GM23338 (cell line): Measurements from ENCODE around the gene CMBL. TPM values are rescaled to one million over a fixed set of nuclear protein-coding genes. Genes with fewer than 3 reads are reported as not detected.

Experiments used
- ATAC-seq: fragments of 200-7000 bp; cut with Tn5 transposase; 3 replicates; pipeline ENCODE4 v1.9.1; 2020
- DNase-seq: peaks from one replicate; pipeline ENCODE4 v3.0.0-alpha.2; 2015; ENCODE audit warnings: low spot score
- H2AFZ ChIP-seq: fragments of 200-600 bp; sonication (generic); 2 replicates; pipeline ENCODE4 v1.8.0; 2016; ENCODE audit warnings: antibody characterized with exemption, mild to moderate bottlenecking, moderate library complexity
- H3F3A ChIP-seq: fragments of 200-600 bp; sonication (generic); replicated peaks from 2 replicates; pipeline ENCODE4 v1.8.0; 2017; ENCODE audit warnings: antibody characterized with exemption, mixed run types, low read depth
- H3K27ac ChIP-seq: fragments of 200-600 bp; sonication (generic); 2 replicates; pipeline ENCODE4 v1.6.1; 2016; ENCODE audit warnings: low read depth
- H3K27me3 ChIP-seq: fragments of 200-600 bp; sonication (generic); 2 replicates; pipeline ENCODE4 v1.8.0; 2016; ENCODE audit warnings: mild to moderate bottlenecking, mixed run types, moderate library complexity; ENCODE audit not compliant: insufficient read depth
- H3K36me3 ChIP-seq: fragments of 200-600 bp; sonication (generic); 2 replicates; pipeline ENCODE4 v1.8.0; 2016; ENCODE audit warnings: mild to moderate bottlenecking; ENCODE audit not compliant: insufficient read depth
- H3K4me1 ChIP-seq: fragments of 200-600 bp; sonication (generic); 2 replicates; pipeline ENCODE4 v1.8.0; 2016; ENCODE audit warnings: mild to moderate bottlenecking, moderate library complexity; ENCODE audit not compliant: insufficient read depth
- H3K4me2 ChIP-seq: fragments of 200-600 bp; sonication (generic); 2 replicates; pipeline ENCODE4 v1.7.1; 2017; ENCODE audit warnings: mixed run types
- H3K4me3 ChIP-seq: fragments of 200-600 bp; sonication (generic); 2 replicates; pipeline ENCODE4 v1.6.1; 2016; ENCODE audit warnings: mixed run types
- H3K79me2 ChIP-seq: fragments of 200-600 bp; sonication (generic); replicated peaks from 2 replicates; pipeline ENCODE4 v1.8.0; 2017; ENCODE audit warnings: mild to moderate bottlenecking; ENCODE audit not compliant: insufficient read depth
- H3K9me2 ChIP-seq: fragments of 200-600 bp; sonication (generic); 2 replicates; pipeline ENCODE4 v1.8.0; 2017; ENCODE audit not compliant: insufficient read depth
- H4K20me1 ChIP-seq: fragments of 200-600 bp; sonication (generic); replicated peaks from 2 replicates; pipeline ENCODE4 v1.8.0; 2017; ENCODE audit warnings: mild to moderate bottlenecking; ENCODE audit not compliant: insufficient read depth
- H3K27ac Mint-ChIP-seq: 2 replicates; pipeline ENCODE4 v1.8.0; 2020; ENCODE audit warnings: inconsistent platforms, mild to moderate bottlenecking, moderate library complexity, mixed read lengths
- H3K27me3 Mint-ChIP-seq: 3 replicates; pipeline ENCODE4 v1.8.0; 2022; ENCODE audit warnings: low read depth, mild to moderate bottlenecking, moderate library complexity, mixed read lengths, inconsistent platforms; ENCODE audit not compliant: insufficient read depth, poor library complexity
- H3K36me3 Mint-ChIP-seq: 3 replicates; pipeline ENCODE4 v1.8.0; 2021; ENCODE audit warnings: low read depth, mild to moderate bottlenecking, inconsistent platforms, moderate library complexity, mixed read lengths
- H3K4me1 Mint-ChIP-seq: 3 replicates; pipeline ENCODE4 v1.8.0; 2020; ENCODE audit warnings: mild to moderate bottlenecking, inconsistent platforms, mixed read lengths
- H3K4me3 Mint-ChIP-seq: 3 replicates; pipeline ENCODE4 v1.8.0; 2021; ENCODE audit warnings: moderate library complexity, mild to moderate bottlenecking, inconsistent platforms, mixed read lengths
- H3K9me3 Mint-ChIP-seq: 3 replicates; pipeline ENCODE4 v1.8.0; 2020; ENCODE audit warnings: moderate library complexity, mild to moderate bottlenecking, inconsistent platforms, mixed read lengths
- CREB1 ChIP-seq: fragments of 250-450 bp; sonication (Bioruptor Pico); IDR thresholded peaks from 2 replicates; pipeline ENCODE4 v1.5.0; 2020; ENCODE audit warnings: low read depth, mild to moderate bottlenecking, moderate library complexity
- CTCF ChIP-seq, 2 experiments: fragments of 200-600 bp in 1 of 2; sonication (generic) in 1 of 2; conservative IDR thresholded peaks; 2 replicates each; pipeline versions ENCODE4 v1.5.1 to v1.6.1; 2016 to 2017; ENCODE audit warnings: antibody characterized with exemption in 2 of 2, low read depth in 2 of 2, mild to moderate bottlenecking in 2 of 2, moderate library complexity in 1 of 2
- EZH2 ChIP-seq: fragments of 200-600 bp; sonication (generic); IDR thresholded peaks from one replicate; pipeline ENCODE4 v1.8.0; 2017; ENCODE audit warnings: antibody characterized with exemption, mild to moderate bottlenecking, low read depth; ENCODE audit not compliant: unreplicated experiment
- EZH2phosphoT487 ChIP-seq: fragments of 200-600 bp; sonication (generic); IDR thresholded peaks from one replicate; pipeline ENCODE4 v1.8.1; 2018; ENCODE audit warnings: antibody characterized with exemption; ENCODE audit not compliant: unreplicated experiment
- JUNB ChIP-seq: IDR thresholded peaks from one replicate; pipeline ENCODE4 v1.6.1; 2016; ENCODE audit warnings: antibody characterized with exemption; ENCODE audit not compliant: unreplicated experiment
- NANOG ChIP-seq: IDR thresholded peaks from 2 replicates; pipeline ENCODE4 v1.6.1; 2016; ENCODE audit warnings: antibody characterized with exemption, borderline replicate concordance
- POLR2AphosphoS5 ChIP-seq: IDR thresholded peaks from 2 replicates; pipeline ENCODE4 v1.6.1; 2016; ENCODE audit warnings: antibody characterized with exemption, low read depth
- STAT1 ChIP-seq: IDR thresholded peaks from one replicate; pipeline ENCODE4 v1.6.1; 2016; ENCODE audit warnings: antibody characterized with exemption; ENCODE audit not compliant: unreplicated experiment
- ZNF114 ChIP-seq: fragments of 250-450 bp; sonication (Bioruptor Pico); IDR thresholded peaks from 2 replicates; pipeline ENCODE4 v1.5.0; 2020; ENCODE audit warnings: mild to moderate bottlenecking, moderate library complexity
- ZNF331 ChIP-seq: fragments of 250-450 bp; sonication (Bioruptor Pico); IDR thresholded peaks from 2 replicates; pipeline ENCODE4 v1.5.0; 2020; ENCODE audit warnings: low read depth, mild to moderate bottlenecking, moderate library complexity
- polyA plus RNA-seq: library from polyadenylated mRNA; unstranded; fragments of >200 nt; fragmentation: Nextera tagmentation; extraction: Ambion mirVana; gene quantifications from 2 replicates; pipeline ENCODE4 v1.2.1, GENCODE V29; 2016
- total RNA-seq: library from RNA; depleted of rRNA; stranded (reverse); fragments of >200 nt; shearing (Covaris generic); gene quantifications from 2 replicates; pipeline ENCODE4 v1.2.3, GENCODE V29; 2014
- TF ChIP-seq, protein P1 (sequence below): IDR thresholded peaks from one replicate; pipeline ENCODE4 v1.6.1; 2018; ENCODE audit warnings: antibody characterized with exemption; ENCODE audit not compliant: unreplicated experiment
- TF ChIP-seq, protein P2 (sequence below): IDR thresholded peaks from 2 replicates; pipeline ENCODE4 v1.6.1; 2016; ENCODE audit warnings: antibody characterized with exemption
- TF ChIP-seq, protein P3 (sequence below): fragments of 250-450 bp; sonication (Bioruptor Pico); IDR thresholded peaks from 2 replicates; pipeline ENCODE4 v1.5.0; 2020; ENCODE audit warnings: mild to moderate bottlenecking, moderate library complexity

CMBL gene
- total and polyA plus RNA-seq, 2 experiments from 2014 or later = 13.2 to 24.1 TPM

GRCh38 chr5:10348258-10348657 lies 40.6 kb upstream of the CMBL start:
- Mint-ChIP-seq H3K4me1 (peaks cover 14% of the 10 kb centered on the region), H3K36me3 (no peaks in the 10 kb centered on the region), H3K27ac (no peak overlapping the region), H3K9me3 (no peaks in the 10 kb centered on the region), H3K4me3 (no peak overlapping the region), H3K27me3 (peaks cover 14% of the 10 kb centered on the region)
- H2AFZ ChIP-seq = no peak overlapping the region
- H3F3A ChIP-seq = peaks cover 9% of the 10 kb centered on the region; the same call in 1 of the 2 replicates
- TF ChIP-seq ZNF331 (CRISPR knock-in tag) = no peak
- no peak for TF ChIP-seq STAT1
- no peak for TF ChIP-seq NANOG
- no peak for TF ChIP-seq ZNF114 (CRISPR knock-in tag)
- TF ChIP-seq, protein P1, sequence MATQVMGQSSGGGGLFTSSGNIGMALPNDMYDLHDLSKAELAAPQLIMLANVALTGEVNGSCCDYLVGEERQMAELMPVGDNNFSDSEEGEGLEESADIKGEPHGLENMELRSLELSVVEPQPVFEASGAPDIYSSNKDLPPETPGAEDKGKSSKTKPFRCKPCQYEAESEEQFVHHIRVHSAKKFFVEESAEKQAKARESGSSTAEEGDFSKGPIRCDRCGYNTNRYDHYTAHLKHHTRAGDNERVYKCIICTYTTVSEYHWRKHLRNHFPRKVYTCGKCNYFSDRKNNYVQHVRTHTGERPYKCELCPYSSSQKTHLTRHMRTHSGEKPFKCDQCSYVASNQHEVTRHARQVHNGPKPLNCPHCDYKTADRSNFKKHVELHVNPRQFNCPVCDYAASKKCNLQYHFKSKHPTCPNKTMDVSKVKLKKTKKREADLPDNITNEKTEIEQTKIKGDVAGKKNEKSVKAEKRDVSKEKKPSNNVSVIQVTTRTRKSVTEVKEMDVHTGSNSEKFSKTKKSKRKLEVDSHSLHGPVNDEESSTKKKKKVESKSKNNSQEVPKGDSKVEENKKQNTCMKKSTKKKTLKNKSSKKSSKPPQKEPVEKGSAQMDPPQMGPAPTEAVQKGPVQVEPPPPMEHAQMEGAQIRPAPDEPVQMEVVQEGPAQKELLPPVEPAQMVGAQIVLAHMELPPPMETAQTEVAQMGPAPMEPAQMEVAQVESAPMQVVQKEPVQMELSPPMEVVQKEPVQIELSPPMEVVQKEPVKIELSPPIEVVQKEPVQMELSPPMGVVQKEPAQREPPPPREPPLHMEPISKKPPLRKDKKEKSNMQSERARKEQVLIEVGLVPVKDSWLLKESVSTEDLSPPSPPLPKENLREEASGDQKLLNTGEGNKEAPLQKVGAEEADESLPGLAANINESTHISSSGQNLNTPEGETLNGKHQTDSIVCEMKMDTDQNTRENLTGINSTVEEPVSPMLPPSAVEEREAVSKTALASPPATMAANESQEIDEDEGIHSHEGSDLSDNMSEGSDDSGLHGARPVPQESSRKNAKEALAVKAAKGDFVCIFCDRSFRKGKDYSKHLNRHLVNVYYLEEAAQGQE = no peak
- TF ChIP-seq EZH2phosphoT487 = no peak
- TF ChIP-seq, protein P2, sequence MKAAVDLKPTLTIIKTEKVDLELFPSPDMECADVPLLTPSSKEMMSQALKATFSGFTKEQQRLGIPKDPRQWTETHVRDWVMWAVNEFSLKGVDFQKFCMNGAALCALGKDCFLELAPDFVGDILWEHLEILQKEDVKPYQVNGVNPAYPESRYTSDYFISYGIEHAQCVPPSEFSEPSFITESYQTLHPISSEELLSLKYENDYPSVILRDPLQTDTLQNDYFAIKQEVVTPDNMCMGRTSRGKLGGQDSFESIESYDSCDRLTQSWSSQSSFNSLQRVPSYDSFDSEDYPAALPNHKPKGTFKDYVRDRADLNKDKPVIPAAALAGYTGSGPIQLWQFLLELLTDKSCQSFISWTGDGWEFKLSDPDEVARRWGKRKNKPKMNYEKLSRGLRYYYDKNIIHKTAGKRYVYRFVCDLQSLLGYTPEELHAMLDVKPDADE = no peak
- no peak for TF ChIP-seq CTCF (conservative IDR thresholded peaks at IDR 0.05; ENCODE audit: low read depth in 2 of 2)
- no peak for TF ChIP-seq CREB1
- TF ChIP-seq POLR2AphosphoS5 = no peak
- no peak for TF ChIP-seq JUNB
- no peak for TF ChIP-seq EZH2
- TF ChIP-seq, protein P3, sequence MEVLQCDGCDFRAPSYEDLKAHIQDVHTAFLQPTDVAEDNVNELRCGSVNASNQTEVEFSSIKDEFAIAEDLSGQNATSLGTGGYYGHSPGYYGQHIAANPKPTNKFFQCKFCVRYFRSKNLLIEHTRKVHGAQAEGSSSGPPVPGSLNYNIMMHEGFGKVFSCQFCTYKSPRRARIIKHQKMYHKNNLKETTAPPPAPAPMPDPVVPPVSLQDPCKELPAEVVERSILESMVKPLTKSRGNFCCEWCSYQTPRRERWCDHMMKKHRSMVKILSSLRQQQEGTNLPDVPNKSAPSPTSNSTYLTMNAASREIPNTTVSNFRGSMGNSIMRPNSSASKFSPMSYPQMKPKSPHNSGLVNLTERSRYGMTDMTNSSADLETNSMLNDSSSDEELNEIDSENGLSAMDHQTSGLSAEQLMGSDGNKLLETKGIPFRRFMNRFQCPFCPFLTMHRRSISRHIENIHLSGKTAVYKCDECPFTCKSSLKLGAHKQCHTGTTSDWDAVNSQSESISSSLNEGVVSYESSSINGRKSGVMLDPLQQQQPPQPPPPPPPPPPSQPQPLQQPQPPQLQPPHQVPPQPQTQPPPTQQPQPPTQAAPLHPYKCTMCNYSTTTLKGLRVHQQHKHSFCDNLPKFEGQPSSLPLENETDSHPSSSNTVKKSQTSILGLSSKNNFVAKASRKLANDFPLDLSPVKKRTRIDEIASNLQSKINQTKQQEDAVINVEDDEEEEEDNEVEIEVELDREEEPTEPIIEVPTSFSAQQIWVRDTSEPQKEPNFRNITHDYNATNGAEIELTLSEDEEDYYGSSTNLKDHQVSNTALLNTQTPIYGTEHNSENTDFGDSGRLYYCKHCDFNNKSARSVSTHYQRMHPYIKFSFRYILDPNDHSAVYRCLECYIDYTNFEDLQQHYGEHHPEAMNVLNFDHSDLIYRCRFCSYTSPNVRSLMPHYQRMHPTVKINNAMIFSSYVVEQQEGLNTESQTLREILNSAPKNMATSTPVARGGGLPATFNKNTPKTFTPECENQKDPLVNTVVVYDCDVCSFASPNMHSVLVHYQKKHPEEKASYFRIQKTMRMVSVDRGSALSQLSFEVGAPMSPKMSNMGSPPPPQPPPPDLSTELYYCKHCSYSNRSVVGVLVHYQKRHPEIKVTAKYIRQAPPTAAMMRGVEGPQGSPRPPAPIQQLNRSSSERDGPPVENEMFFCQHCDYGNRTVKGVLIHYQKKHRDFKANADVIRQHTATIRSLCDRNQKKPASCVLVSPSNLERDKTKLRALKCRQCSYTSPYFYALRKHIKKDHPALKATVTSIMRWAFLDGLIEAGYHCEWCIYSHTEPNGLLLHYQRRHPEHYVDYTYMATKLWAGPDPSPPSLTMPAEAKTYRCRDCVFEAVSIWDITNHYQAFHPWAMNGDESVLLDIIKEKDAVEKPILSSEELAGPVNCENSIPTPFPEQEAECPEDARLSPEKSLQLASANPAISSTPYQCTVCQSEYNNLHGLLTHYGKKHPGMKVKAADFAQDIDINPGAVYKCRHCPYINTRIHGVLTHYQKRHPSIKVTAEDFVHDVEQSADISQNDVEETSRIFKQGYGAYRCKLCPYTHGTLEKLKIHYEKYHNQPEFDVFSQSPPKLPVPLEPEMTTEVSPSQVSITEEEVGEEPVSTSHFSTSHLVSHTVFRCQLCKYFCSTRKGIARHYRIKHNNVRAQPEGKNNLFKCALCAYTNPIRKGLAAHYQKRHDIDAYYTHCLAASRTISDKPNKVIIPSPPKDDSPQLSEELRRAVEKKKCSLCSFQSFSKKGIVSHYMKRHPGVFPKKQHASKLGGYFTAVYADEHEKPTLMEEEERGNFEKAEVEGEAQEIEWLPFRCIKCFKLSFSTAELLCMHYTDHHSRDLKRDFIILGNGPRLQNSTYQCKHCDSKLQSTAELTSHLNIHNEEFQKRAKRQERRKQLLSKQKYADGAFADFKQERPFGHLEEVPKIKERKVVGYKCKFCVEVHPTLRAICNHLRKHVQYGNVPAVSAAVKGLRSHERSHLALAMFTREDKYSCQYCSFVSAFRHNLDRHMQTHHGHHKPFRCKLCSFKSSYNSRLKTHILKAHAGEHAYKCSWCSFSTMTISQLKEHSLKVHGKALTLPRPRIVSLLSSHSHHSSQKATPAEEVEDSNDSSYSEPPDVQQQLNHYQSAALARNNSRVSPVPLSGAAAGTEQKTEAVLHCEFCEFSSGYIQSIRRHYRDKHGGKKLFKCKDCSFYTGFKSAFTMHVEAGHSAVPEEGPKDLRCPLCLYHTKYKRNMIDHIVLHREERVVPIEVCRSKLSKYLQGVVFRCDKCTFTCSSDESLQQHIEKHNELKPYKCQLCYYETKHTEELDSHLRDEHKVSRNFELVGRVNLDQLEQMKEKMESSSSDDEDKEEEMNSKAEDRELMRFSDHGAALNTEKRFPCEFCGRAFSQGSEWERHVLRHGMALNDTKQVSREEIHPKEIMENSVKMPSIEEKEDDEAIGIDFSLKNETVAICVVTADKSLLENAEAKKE = no peak
- no peaks in the 10 kb centered on the region for H3K36me3 ChIP-seq
- H3K4me1 ChIP-seq = peaks cover 14% of the 10 kb centered on the region
- no peaks in the 10 kb centered on the region for H3K79me2 ChIP-seq
- no peak overlapping the region for H3K4me2 ChIP-seq
- no peak overlapping the region for H3K27ac ChIP-seq
- DNase-seq (no peak), ATAC-seq (no peak)
- H4K20me1 ChIP-seq = no peaks in the 10 kb centered on the region
- H3K27me3 ChIP-seq = peaks cover 10% of the 10 kb centered on the region
- no peaks in the 10 kb centered on the region for H3K9me2 ChIP-seq
- no peak overlapping the region for H3K4me3 ChIP-seq
